GM18861 (cell line): ENCODE data around the gene BCAS1.
"Not testable (repeated sequence)": the region's sequence is repeated elsewhere in the genome, so short reads cannot be mapped to it uniquely, and the experiment has no call there.

Source experiments
- ATAC-seq: cut with Tn5 transposase; IDR thresholded peaks from one replicate; pipeline ENCODE4 v1.9.1; 2021; ENCODE audit not compliant: unreplicated experiment

Gene BCAS1

GRCh38 chr20:53932655-53933192 lies 137.7 kb downstream of the BCAS1 start:
- not testable (repeated sequence) for ATAC-seq

- no peak for ATAC-seq
Observed at GRCh38 chr20:53931597-53931996, 138.8 kb downstream of the BCAS1 start.

- ATAC-seq = no peak
Observed at GRCh38 chr20:53930651-53931504, 139.5 kb downstream of the BCAS1 start.

GRCh38 chr20:53929974-53930650 lies 140.3 kb downstream of the BCAS1 start:
- ATAC-seq = peak; percentile 55

GRCh38 chr20:53929399-53929798 lies 141.0 kb downstream of the BCAS1 start:
- ATAC-seq = no peak

GRCh38 chr20:53927990-53928389 lies 142.4 kb downstream of the BCAS1 start:
- no peak for ATAC-seq

- ATAC-seq = peak; percentile 61
Observed at GRCh38 chr20:53926428-53927028, 143.9 kb downstream of the BCAS1 start.

GRCh38 chr20:53925651-53926401 lies 144.6 kb downstream of the BCAS1 start:
- ATAC-seq = no peak

GRCh38 chr20:53923566-53924369 lies 146.6 kb downstream of the BCAS1 start:
- ATAC-seq = no peak

- ATAC-seq = peak; percentile 36
Observed at GRCh38 chr20:53922901-53923314, 147.5 kb downstream of the BCAS1 start.

GRCh38 chr20:53921443-53921973 lies 148.9 kb downstream of the BCAS1 start:
- ATAC-seq = no peak

- ATAC-seq = no peak
Observed at GRCh38 chr20:53920647-53921245, 149.6 kb downstream of the BCAS1 start.

GRCh38 chr20:53919886-53920285 lies 150.5 kb downstream of the BCAS1 start:
- ATAC-seq = no peak

GRCh38 chr20:53918949-53919361 lies 151.4 kb downstream of the BCAS1 start:
- no peak for ATAC-seq

GRCh38 chr20:53918020-53918311 lies 152.4 kb downstream of the BCAS1 start:
- no peak for ATAC-seq

GRCh38 chr20:53917145-53918019 lies 153.0 kb downstream of the BCAS1 start:
- peak; percentile 66 for ATAC-seq

GRCh38 chr20:53916173-53916512 lies 154.3 kb downstream of the BCAS1 start:
- no peak for ATAC-seq

- peak; percentile 43 for ATAC-seq
Observed at GRCh38 chr20:53915446-53916172, 154.8 kb downstream of the BCAS1 start.
